ENCODE results near the gene STK10. TPM values are rescaled to one million over a fixed set of nuclear protein-coding genes. Genes with fewer than 3 reads are reported as not detected.

The STK10 gene
- total and polyA plus RNA-seq, 12 donors = 5.5 to 39.1 (median 19.0) TPM

GRCh38 chr5:172149073-172149472, 39.0 kb downstream of the STK10 start:
- intact Hi-C loops (cut with DNase I) = no loop called here
- peaks cover 6 to 13% of the 10 kb centered on the region in 2 donors for H3K4me1 ChIP-seq (replicated peaks in 1 of 2)
- TF ChIP-seq CTCF (IDR thresholded peaks at IDR 0.05) (no peak), POLR2A (IDR thresholded peaks at IDR 0.05) (no peak)
- no peaks in the 10 kb centered on the region for H3K9me3 ChIP-seq (replicated peaks in 1 of 3)
- H3K27ac ChIP-seq = no peak overlapping the region
- no peaks in the 10 kb centered on the region for H3K27me3 ChIP-seq
- no peaks in the 10 kb centered on the region for H3K36me3 ChIP-seq (replicated peaks in 1 of 2)
- DNase-seq = no peak
- WGBS, 4 donors = 77 to 87% (median 84%) methylated on average over 3 of the region's 3 CpGs
- no peak overlapping the region for H3K4me3 ChIP-seq

- H3K9me3 ChIP-seq (replicated peaks in 1 of 3) = no peaks in the 10 kb centered on the region
- intact Hi-C loops (cut with DNase I) = no loop called here
- H3K36me3 ChIP-seq (replicated peaks in 1 of 2) = no peaks in the 10 kb centered on the region
- H3K27ac ChIP-seq = no peak overlapping the region
- H3K4me1 ChIP-seq (replicated peaks in 1 of 2) = peaks cover 7 to 15% of the 10 kb centered on the region in 2 donors
- no peaks in the 10 kb centered on the region for H3K27me3 ChIP-seq
- no peak for DNase-seq
- TF ChIP-seq CTCF (IDR thresholded peaks at IDR 0.05) (no peak), POLR2A (IDR thresholded peaks at IDR 0.05) (no peak)
- 86 to 92% (median 91%) methylated on average over 2 to 9 of the region's 9 CpGs for WGBS, 4 donors
- H3K4me3 ChIP-seq = no peak overlapping the region
Observed at GRCh38 chr5:172148381-172148780, 39.6 kb downstream of the STK10 start.

GRCh38 chr5:172147857-172148256, 40.2 kb downstream of the STK10 start:
- no peaks in the 10 kb centered on the region for H3K36me3 ChIP-seq (replicated peaks in 1 of 2)
- H3K4me3 ChIP-seq = no peak overlapping the region
- 87 to 93% (median 90%) methylated on average over 6 to 10 of the region's 10 CpGs for WGBS, 4 donors
- H3K27ac ChIP-seq = no peak overlapping the region
- intact Hi-C loops (cut with DNase I) = no loop called here
- no peaks in the 10 kb centered on the region for H3K27me3 ChIP-seq
- peaks cover 7 to 15% of the 10 kb centered on the region in 2 donors for H3K4me1 ChIP-seq (replicated peaks in 1 of 2)
- TF ChIP-seq POLR2A (IDR thresholded peaks at IDR 0.05) (no peak), CTCF (IDR thresholded peaks at IDR 0.05) (no peak)
- no peak for DNase-seq
- no peaks in the 10 kb centered on the region for H3K9me3 ChIP-seq (replicated peaks in 1 of 3)

- intact Hi-C loops (cut with DNase I) = no loop called here
- Histone ChIP-seq H3K4me1 (replicated peaks in 1 of 2) (peaks cover 7 to 15% of the 10 kb centered on the region in 2 donors), H3K9me3 (replicated peaks in 1 of 3) (no peaks in the 10 kb centered on the region), H3K36me3 (replicated peaks in 1 of 2) (no peaks in the 10 kb centered on the region), H3K27ac (no peak overlapping the region), H3K27me3 (no peaks in the 10 kb centered on the region), H3K4me3 (no peak overlapping the region)
- WGBS, 4 donors = 94 to 99% (median 98%) methylated on average over 9 of the region's 9 CpGs
- TF ChIP-seq POLR2A (IDR thresholded peaks at IDR 0.05) (no peak), CTCF (IDR thresholded peaks at IDR 0.05) (no peak)
- no peak for DNase-seq
Observed at GRCh38 chr5:172146748-172147092, 41.3 kb downstream of the STK10 start.
